ENCODE measurements around the gene LRWD1. TPM values are rescaled to one million over a fixed set of nuclear protein-coding genes. Genes with fewer than 3 reads are reported as not detected.
"Not testable (repeated sequence)": the region's sequence is repeated elsewhere in the genome, so short reads cannot be mapped to it uniquely, and the experiment has no call there.

The LRWD1 gene
- total RNA-seq, 1 experiment from 2014 or later: 25.2 TPM

- not testable (repeated sequence) for DNase-seq (ENCODE audit: extremely low read depth, low read depth)
Measured at GRCh38 chr7:102493220-102493935, 28.6 kb downstream of the LRWD1 start.

GRCh38 chr7:102494026-102494425, 29.2 kb downstream of the LRWD1 start:
- DNase-seq (ENCODE audit: extremely low read depth, low read depth): not testable (repeated sequence)

- DNase-seq (ENCODE audit: extremely low read depth, low read depth): not testable (repeated sequence)
Measured at GRCh38 chr7:102494473-102495149, 29.8 kb downstream of the LRWD1 start.

GRCh38 chr7:102496861-102497260, 32.1 kb downstream of the LRWD1 start:
- DNase-seq (ENCODE audit: extremely low read depth, low read depth): not testable (repeated sequence)

- DNase-seq (ENCODE audit: extremely low read depth, low read depth): not testable (repeated sequence)
Measured at GRCh38 chr7:102497308-102497707, 32.5 kb downstream of the LRWD1 start.

DNA sequence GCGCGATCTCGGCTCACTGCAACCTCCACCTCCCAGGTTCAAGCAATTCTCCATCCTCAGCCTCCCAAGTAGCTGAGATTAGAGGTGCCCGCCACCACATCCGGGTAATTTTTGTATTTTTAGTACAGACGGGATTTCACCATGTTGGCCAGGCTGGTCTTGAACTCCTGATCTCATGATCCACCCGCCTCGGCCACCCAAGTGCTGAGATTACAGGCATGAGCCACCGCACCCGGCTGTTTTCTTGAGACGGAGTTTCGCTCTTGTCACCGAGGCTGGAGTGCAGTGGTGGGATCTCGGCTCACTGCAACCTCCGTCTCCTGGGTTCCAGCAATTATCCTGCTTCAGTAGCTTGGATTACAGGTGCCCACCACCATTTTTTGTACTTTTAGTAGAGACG, 33.5 kb downstream of the LRWD1 start:
- not testable (repeated sequence) for DNase-seq (ENCODE audit: extremely low read depth, low read depth)

DNA sequence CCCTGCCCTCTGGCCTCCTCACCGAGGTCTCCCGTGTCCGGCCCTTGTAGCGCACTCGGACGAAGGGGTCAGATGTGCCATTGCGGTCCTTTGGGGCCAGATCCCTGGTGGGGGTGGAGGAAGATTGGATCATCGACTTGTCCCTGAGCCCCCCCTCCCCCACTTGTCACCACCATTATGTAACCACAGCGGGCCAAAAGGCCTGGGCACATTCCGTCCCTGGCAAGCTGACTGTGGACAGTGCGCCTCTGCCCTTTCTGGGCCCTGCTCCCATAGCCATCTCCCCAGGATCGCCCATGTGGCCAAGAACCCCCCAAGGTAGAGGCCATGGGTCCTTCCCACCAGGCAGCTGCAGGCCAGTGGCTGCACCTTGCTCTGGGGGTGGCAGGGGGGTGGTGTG, 38.4 kb downstream of the LRWD1 start:
- not testable (repeated sequence) for DNase-seq (ENCODE audit: extremely low read depth, low read depth)

- DNase-seq (ENCODE audit: extremely low read depth, low read depth): not testable (repeated sequence)
Measured at GRCh38 chr7:102505298-102506185, 40.8 kb downstream of the LRWD1 start.

DNA sequence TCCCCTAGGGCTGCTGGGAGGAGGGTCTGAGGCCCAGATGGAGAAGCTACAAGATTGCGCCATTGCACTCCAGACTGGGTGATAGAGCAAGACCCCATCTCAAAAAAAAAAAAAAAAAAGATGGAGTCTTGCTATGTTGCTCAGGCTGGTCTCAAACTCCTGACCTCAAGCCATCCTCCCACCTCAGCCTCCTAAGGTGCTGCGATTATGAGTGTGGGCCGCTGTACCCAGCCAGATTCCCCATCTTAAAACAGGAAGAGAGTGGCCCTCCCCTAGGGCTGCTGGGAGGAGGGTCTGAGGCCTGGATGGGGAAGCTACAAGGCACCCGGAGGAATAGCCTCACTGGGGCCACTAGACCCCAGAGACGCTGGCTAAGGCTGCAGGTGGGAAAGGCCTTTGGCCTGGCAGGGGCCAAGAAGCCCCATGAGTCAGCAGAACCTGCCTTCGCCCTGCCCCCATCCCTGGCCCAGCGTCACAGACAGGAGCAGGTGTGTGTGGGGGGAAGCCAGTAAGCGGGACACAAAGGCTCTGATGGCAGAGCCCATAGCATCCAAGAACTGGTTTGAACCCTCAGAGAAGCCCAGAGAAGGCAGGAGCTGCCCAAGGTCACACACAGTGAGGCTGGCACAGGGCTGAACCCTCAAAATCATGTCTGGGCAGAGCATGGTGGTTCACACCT, 42.8 kb downstream of the LRWD1 start:
- not testable (repeated sequence) for DNase-seq (ENCODE audit: extremely low read depth, low read depth)

GRCh38 chr7:102510575-102510974, 45.8 kb downstream of the LRWD1 start:
- DNase-seq (ENCODE audit: extremely low read depth, low read depth): not testable (repeated sequence)

DNA sequence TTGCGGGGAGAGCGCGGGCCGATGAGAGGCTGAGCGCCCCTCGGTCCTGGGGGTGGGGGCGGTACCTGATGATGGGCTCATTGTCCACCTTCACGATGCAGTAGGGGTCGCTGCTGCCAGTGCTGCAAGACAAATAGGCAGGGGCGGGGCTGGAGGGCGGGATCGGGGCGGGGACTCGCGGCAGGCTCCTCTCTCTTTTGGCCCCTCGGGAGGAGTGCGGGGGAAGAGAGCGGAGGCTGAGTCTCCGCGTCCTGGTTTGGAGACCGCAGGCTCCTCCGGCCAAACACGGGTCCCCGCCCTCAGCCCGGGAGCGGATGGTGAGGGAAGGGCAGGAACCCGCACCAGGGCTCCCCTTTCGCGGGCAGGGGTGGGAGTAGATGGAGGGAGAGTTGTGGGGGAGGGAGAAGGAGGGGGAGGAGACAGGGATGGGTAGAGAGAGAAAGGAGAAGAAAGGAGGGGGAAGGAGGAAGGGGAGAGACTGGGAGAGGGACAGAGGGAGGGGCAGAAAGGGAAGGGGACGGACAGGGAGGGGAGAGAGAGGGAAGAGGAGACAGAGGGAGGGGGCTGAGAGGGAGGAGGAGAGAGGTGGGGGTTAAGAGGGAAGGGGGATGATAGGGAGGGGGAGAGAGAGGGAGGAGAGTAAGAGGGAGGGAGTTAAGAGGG, 47.2 kb downstream of the LRWD1 start:
- not testable (repeated sequence) for DNase-seq (ENCODE audit: extremely low read depth, low read depth)

DNA sequence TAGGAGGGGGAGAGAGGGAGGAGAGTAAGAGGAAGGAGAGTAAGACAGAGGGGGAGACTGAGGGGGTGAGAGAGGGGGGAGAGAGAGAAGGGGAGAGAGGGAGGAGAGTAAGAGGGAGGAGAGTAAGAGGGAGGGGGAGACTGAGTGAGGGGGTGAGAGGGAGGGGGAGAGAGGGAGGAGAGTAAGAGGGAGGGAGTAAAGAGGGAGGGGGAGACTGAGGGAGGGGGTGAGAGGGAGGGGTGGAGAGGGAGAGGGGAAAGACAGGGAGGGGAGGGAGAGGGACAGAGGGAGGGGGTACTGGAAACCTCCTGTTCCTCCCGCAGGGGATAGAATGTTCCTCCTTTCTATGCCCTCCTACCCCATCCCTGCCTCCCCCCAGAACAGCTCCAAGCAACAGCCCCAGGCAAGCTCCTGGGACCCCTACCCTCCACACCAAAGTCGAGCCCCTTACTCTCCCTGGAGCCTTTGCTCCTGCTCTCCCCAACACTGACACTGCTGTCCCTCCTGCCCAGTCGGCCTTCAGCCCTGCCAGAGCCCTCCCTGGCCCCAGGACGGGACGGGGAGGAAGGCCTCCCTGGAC, 47.9 kb downstream of the LRWD1 start:
- not testable (repeated sequence) for DNase-seq (ENCODE audit: extremely low read depth, low read depth)

GRCh38 chr7:102514881-102515721, 50.3 kb downstream of the LRWD1 start:
- not testable (repeated sequence) for DNase-seq (ENCODE audit: extremely low read depth, low read depth)

GRCh38 chr7:102515889-102516288, 51.1 kb downstream of the LRWD1 start:
- not testable (repeated sequence) for DNase-seq (ENCODE audit: extremely low read depth, low read depth)

GRCh38 chr7:102516951-102517350, 52.2 kb downstream of the LRWD1 start:
- not testable (repeated sequence) for DNase-seq (ENCODE audit: extremely low read depth, low read depth)

DNA sequence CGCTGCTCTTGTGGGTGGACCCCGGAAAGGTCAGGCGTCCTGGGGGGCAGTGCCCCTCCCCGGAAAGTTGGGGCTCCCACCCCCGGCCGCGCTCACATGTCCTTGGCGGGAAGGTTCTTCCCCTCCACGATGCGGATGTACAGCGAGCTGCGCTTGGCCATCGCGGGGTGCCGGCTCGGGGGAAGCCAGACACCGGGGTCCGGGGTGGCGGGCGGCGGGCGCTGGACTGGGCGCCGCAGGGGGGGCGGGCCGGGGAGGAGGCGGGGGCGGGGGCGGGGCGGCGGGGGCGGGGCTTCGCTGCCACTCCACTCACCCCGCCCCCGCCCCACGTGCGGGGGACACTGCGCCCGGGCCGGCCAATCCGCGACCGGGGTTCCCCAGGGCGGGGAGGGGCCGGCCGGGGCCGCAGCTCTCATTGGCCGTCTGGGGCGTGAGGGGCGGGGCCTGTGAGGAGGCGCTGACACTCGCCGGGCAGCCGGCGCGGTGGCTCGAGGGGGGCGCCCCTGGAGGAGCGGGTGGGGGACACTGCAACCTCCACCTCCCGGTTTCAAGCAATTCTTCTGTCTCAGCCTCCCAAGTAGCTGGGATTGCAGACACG, 52.9 kb downstream of the LRWD1 start, which contains the start of gene RASA4B:
Gene RASA4B (minus strand): TSS at position 228 of the 598 bp plus-strand sequence. CDS start 67 bp downstream, at position 161.
- DNase-seq (ENCODE audit: extremely low read depth, low read depth): not testable (repeated sequence)

DNA sequence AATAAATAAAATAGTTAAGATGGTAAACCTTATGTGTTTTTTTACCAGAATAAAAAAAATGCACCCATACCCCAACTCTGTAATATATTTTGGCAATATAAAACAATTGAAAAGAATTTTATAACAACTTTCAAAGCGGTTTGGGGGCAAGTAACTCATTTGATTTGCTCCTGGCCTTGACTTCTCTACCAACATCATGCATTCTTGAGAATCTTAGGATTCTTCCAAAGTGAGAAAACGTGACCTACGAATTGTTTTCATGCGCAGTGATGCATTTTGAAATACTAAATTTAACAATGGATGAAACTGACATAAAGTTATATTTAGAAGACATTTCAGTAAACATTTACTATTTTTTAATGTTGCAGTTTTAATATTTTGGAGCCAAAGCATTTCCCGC, 56.0 kb downstream of the LRWD1 start:
- DNase-seq (ENCODE audit: extremely low read depth, low read depth): not testable (repeated sequence)
